Renal cortex interstitium (tissue), 11 donors: ENCODE data around the gene TEAD1. TPM values are rescaled to one million over a fixed set of nuclear protein-coding genes. Genes with fewer than 3 reads are reported as not detected.
A peak's percentile ranks its signal among the peaks of the same experiment; 100 is the strongest.

ENCODE experiments used
- DNase-seq, 11 donors: peaks; one replicate each; pipeline ENCODE4 v3.0.0-alpha.2; 2013; ENCODE audit warnings: low read depth in 9 of 11, low spot score in 4 of 11; ENCODE audit errors: extremely low read depth in 1 of 11
- polyA plus RNA-seq, 3 donors: library from polyadenylated mRNA; unstranded; fragments of 120-200 nt; gene quantifications; one replicate each; pipeline ENCODE4 v1.2.1, GENCODE V29; 2013; ENCODE audit not compliant: insufficient read length in 3 of 3

TEAD1 gene
- polyA plus RNA-seq, 3 donors = 88.2 to 109 (median 92.8) TPM

DNA sequence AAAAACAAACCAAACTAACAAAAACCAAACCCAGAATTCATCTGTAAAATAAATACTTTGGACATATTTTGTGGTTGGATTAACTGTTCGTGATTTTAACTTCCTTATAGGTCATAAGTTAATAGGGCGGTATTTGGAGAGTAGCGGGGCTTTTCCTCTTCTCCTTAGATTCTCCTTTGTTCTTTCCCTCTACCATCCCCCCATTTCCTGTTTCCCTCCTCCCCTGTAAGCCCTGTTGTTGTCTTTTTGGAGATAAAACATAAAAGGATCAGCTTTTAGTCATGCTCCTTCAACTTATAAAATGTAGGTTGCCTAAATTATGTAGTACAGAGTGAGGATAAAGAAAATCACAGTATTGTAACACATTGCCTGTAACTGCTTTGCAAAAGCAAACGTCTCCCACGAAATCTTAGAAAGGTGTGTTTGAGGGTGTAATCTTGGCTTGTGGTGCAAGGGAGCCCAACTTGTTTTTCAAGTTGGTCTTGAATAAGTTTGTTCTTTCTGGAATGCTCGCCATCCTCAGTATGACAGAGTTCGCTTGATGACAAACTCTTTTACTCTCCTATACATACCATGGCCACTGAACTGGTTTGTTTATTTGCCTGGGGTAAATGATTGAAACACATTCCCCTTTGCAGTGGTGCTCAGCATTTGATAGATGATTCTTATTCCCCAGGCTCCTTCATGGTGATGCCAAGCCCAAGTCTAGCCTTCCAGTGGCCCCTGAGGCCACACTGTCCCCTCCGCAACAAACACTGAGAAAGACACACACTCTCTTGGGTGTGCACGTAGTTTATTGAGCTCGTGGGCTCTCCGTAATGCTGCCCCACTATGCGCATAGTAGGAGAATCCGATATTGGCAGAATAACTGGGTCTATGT is 49.4 kb downstream of the TEAD1 start:
- peak in 7 of 11 donors; percentile 42 to 79 (median 74) for DNase-seq

DNA sequence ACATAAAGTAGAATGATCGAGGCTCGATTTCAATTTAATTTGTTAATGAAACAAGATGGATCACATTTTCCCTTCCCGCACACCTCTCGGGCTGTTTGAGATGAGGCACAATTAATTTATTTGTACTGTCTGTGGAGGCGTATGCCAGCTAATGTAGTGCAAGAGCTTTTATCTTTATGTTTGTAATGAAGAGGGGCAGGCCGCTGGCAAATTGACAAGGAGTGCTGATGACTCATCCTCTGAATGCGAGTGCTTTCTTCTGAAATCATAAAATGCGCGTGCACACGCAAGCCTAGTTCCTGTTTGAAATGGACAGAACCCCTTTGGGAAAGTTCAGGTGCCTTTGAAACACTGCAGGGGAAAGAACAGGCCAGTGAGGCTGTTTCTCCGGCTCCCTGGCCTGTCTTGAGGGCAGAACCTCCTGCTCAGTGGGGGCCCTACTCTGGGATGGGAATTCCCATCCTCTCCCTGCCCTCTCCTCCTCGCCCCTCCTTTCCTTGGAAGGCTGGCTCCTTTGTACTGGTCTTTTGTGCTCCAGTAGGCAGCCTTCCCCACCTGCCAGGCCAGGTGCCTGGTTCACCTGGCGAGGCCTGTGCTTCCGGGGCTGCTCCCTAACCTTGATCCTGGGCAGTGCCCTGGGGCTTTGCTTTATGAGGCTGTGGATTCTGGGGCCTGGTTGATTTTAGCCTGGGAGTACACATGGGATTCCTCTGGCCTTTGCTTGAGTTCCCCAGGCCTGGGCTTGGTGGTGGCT is 50.3 kb downstream of the TEAD1 start:
- peak in 5 of 11 donors; percentile 44 to 62 (median 57) for DNase-seq

DNA sequence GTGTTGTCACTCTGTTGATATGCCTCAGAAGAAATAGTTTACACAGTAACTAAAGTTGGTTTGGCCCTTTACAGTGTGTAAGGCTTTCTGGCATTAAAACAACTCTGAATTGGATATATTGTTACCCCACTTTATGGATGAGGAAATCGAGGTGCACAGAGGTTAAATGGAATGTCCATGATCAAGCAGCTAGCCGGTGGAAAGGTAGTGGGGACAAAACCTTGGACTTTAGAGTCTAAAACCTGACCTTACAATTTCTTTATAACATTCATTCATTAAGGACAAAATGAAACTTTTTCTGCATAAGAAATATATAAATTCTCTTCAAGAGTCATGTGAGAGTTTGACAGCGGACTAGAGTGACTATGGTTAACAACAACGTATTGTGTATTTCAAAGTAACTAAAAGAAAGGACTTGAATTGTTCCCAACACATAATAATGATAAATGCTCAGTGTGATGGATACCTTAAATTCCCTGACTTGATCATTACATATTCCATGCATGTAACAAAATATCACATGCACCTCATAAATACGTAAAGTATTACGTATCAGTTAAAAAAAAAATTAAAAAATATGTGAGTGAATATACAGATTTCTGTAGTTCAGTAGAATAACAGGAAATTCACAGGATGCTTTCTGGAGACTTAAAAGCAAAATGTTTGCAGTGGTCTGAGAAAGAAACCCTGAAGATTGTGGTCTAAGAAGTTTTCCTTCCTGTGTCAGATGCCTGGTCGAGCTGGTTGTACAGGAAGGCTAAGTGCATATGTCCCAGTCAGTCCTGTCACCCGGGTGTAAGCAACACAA is 51.0 kb downstream of the TEAD1 start:
- no peak for DNase-seq

DNA sequence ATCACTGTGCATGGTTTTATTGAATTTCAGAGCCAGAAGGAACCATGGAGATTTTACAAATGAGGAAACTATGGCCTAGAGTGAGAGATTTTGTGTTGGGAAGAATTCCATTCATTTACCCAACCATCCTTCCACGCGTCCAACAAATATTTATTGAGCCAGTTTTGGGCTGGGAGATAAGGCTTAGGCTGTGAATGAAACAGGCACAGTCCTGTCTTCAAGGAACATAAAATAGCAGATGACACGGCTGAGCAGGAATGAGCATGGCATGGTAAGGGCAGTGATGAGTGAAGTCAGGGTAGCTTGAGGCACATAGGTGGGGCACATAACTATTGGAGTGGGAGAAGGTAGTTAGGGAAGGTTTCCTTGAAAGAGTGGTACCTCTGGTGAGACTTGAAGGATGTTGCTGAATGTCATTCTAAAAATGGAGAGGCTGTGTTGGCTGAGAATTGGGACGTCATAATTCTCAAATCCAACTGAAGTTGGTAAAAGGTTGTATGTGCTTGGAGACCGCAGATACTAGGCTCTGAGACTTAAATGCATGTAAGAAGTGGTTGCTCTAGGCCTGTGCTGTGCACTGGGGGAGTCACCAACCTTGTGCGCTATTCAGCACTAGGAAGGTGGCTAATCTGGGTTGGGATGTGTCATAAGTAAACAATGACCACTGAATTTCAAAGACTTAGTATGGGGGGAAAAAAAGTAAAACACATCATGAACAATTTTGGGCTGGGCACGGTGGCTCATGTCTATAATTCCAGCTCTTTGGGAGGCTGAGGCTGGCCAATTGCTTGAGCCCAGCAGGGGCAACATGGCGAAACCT is 51.9 kb downstream of the TEAD1 start:
- DNase-seq = no peak

DNA sequence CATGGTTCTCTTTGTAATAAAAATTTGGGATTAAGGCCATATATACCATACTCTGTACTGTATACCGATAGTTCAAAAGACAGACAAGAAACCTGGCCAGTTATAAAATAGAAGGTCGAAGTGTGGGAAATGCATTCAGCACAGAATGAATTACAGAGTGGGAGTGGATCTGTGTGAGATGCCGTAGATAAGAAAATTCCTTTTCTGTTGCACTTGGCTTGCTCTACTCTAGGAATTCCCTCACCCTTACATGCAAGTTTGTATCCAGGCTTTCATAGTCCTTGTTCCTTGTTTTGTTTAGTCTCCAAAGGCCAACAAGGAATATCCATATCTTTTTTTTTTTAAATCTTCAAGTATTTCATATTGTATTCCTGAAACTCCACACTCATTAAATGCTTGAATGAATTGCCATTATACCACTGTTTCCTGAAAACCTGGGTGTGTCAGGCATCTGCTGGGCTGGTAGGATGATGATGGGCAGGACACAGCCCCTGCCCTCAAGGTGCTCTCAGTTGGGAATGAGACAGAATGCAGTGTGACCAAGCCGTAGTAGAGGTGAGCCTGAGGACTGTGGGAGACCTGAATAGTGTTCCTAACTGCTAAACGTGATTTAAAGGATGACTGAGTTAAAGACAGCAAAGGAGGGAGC is 53.5 kb downstream of the TEAD1 start:
- DNase-seq = peak in 3 of 11 donors; percentile 41 to 48 (median 43)

DNA sequence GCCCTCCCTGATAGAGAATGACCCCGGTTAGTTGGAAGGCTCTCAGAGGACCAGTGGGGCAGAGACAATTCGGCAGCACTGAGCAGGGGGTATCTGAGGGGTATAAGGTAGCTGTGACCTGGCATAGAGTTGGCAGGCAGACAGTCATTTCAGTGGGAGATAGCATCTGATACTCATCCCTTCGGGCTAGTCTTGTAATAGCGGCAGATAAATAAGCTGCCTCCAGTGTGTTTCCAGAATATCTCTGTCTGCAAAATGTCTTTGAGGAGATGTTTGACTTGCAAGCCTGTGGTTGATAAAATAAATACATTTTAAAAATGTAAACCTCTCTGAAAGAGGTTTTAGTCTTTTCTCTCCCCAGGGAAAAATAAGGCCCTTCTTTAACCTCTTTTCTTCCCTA is 54.2 kb downstream of the TEAD1 start:
- no peak for DNase-seq

DNA sequence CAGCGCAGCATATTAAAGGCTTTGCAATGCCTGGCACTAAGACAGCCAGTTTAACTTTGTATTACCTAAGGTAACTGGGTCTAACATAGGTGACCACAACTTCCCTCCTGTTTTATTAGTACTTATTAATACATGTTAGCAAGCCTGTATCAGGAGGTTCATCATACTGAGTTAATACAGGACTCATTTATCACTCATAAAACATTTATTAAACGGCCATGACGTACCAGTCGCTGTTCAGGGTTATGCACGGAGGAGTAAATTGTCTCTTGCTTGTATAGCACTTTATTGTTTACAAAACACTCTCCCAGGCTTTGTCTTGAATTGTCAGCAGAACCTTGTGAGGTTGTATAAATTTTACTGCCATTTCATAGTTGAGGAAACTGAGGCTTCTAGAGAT is 55.7 kb downstream of the TEAD1 start:
- DNase-seq = no peak

DNA sequence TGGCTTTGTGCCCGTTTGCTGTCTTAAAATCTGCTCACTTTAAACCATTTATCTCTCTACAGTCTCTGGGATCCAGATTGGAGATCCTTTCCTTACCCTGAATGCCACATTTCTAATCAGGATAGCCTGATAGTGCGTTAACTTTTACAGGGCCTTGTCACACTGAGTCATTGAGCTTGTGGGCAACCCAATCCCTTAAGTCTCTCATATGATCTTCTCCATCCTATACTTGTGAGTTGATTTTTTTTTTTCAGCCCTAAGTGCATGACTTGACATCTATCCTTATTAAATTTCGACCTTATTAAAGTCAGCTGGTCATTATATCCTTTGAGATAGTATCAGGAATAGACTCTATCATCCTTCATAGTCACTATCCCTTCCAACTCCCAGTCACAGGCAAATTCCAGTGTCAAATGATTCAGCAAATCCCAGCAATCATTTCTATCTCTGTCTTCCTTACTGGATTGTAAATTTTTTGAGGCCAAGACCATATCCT is 57.7 kb downstream of the TEAD1 start:
- no peak for DNase-seq

DNA sequence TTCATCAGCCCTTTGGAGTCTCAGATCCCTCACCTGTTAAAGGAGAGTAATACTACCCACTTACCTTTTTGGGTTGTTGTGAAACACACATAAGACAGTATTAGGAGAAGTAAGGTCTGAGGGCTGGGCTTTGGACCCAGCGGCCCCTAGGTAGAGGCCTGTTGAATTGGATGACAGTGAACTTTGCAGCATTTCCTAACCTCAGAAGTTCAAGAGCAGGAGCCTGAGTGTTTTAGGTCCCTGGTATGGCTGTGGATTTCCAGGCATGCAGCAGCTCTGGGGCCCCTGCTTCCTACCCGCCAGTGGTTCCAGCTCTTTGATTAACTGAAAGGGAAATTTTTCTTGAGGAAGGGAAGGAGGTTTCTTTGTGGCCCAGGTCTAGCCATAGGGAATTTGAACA is 58.9 kb downstream of the TEAD1 start:
- no peak for DNase-seq

DNA sequence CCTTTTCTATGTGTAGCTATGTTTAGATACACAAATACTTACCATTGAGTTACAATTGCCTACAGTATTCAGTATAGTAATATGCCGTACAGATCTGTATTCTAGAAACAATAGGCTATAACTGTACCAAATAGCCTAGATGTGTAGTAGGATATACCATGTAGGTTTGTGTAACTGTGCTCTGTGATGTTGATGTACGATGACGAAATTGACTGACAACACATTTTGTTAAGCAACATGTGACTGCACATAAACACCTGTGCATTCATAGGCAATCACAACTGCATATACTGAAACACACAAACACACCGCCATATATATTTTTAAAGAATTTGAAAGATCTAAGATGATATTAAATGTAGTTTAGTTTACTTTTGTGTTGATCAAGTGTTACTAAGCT is 60.4 kb downstream of the TEAD1 start:
- no peak for DNase-seq

DNA sequence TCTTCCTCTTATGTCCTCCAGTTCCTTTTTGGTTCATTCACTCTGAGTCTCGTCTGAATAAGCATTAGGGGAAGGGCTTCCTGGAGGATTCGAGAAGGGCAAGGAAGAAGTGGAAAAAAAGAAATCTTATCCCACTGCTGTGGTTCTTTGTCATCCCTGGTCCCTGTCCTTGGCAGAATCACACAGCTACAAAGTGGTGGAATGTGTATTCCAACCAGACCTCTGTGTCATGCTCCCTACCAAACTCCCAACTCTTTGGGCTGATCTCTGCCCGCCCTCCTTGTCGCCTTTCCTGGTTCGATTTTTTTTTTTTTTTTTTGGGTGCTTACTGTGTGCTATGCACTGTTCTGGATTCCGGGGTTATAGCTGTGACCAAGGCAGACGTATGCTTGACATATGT is 61.0 kb downstream of the TEAD1 start:
- no peak for DNase-seq

DNA sequence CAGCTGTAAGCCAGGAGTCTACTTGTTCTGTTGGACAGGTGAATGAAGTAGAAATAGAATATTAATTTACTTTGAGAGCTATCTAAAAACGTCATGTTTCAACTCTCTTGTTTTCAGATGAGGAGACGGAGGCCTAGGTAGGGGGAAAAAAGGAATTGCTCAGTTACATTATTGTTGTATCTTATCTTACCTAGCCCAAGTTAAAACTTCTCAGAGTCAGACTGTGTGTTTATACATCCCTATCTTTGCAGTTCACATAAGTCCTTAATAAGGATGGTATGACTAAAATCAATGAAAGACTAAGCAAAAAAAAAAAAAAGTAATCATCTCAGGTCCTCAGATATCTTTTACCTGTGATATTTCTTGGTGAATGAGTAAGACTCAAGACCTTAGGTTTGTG is 62.8 kb downstream of the TEAD1 start:
- no peak for DNase-seq

DNA sequence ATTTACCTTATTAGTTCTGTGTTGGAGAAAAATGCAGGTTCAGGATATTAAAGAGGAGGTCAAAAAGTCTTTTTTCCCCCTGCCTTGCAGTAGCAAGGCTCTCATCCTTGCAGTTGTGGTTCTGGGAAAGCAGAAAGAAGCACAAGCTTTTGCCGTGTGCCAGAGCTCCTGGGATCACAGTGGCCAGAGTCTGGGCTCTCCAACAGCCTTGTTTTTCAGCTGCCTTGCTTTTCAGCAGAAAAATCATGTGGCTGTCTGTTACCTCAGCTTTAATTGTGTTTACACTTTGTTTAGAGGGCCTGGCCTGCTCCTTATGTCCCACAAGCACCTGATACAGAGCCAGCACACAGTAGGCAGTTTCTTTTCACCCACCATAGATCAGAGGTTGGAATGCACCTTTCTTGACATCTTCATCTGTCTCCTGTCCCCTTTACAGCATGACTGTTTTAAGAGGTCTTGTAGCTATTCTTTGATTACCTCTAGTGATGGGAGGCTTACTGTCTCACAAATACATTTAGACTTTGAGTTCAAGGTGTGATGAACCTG is 67.5 kb downstream of the TEAD1 start:
- no peak for DNase-seq

DNA sequence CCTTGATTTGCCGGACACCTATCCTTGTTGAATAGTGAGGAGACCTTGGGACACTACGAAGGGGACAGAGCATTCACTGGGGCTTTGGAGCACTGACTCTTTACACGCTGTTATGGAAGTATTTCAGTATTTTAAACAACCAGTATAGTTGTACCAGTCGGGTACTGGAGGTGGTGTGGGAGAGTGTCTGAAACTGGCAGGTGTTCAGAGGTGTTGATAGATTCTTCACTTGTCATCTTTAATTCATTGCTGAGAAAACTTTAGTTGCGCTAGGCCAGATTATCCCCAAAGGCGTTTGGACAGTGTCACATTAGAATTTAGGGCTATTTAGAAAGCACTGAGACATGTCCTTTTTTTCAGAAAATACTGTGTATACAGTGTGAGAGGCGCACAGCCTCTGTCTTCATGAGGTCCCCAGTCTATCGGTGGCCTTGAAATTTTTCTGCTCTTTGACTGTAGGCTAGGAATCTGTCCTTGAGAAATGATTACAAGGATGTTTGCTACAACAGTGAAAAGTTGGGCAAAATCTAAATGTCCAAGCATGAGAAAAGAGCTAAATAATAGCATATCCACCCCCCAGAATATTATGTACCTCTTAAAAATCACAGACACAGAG is 69.7 kb downstream of the TEAD1 start:
- DNase-seq = no peak

DNA sequence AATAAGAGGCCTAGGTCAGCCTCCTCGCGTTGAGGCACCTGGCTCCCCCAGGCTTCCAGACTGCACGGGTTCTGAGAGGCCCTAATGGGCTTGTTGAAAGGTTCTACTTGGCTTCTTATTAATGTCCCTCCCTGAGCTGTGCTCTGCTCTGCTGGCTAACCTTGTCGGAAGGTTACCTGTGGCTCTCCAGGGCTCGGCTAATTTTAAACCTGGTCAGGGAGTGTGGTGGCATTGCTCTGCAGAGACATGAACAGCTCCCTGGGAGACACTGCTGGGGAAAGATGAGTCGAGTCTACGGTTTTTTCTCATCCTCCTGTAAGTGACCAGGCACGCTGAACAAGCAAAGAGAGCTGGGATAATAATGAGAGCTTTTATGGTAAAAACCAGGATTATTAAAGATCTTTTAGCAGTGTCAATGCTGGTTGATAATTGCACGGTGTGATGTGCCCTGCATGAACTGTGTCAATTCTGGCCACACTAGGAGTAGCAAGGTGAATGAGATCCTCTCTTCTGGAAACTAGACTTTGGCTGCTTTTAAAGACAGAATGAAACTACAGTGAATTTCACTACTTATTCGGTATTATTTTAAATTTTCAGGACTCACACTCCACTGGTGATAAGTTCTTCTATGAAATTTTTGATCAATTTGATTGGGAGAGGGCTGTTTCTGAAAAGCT is 70.7 kb downstream of the TEAD1 start:
- peak in 4 of 11 donors; percentile 39 to 76 (median 64) for DNase-seq

DNA sequence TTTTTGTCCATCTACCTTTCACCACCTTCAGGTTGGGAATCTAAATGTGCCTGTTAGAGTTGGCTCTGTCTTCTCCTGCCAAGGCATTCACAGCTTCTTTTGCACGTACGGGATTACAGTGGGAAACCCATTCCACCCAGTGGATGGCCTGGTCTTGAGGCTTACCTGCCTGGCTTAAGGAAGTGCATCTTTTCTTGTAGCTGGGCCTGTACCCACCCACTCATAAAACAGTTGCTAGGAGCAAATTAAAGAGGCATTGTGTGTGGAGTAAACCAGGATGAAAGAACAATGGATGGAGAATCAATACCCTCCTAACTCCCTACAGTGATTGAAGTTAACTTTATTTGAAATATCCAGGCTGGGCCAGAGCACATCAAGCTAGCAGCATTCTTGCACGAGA is 71.6 kb downstream of the TEAD1 start:
- no peak for DNase-seq

DNA sequence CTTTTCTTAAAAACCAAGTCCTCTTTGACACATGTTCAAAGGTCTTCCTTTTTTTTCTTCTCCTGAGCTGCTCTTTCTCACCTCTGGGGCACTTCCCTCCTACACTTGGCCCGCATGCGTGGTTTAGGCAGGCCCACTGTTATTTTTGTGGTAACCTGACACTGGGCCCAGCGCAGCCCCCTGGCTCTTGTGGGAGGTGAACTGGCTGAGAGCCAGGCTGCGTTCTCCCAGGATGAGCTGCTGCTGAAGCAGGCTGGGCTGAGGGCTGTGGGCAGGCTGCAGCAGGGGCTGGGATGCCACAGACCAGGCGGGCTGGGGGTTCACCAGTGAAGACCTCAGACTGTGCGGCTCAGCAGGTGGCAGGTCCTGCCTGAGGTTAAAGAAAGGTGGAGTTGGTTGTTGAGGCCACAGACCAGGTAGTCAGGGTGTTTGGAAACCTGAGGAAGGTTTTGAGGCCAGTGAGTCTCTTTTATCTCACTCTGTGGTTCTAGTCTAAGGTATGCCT is 72.4 kb downstream of the TEAD1 start:
- peak; percentile 59 to 92 (median 87) for DNase-seq
